Fibroblast of skin of left biceps (primary cell): ENCODE results near the gene NHLRC3.
"Not testable (repeated sequence)": the region's sequence is repeated elsewhere in the genome, so short reads cannot be mapped to it uniquely, and the experiment has no call there.

Experiments used
- DNase-seq, 2 experiments: peaks; one replicate each; pipeline ENCODE4 v3.0.0-alpha.2; 2013; ENCODE audit warnings: low read depth in 2 of 2

NHLRC3 gene

GRCh38 chr13:39037880-39038568 is at the start of gene NHLRC3, which contains the start of gene PROSER1:
Gene NHLRC3 (plus strand): TSS chr13:39038456. CDS start chr13:39038640, 184 bp downstream.
Gene PROSER1 (minus strand): TSS chr13:39038089. CDS start chr13:39037242, 847 bp downstream.
- peak; percentile 92 to 93 for DNase-seq

- no peak for DNase-seq
Observed at GRCh38 chr13:38990693-38991092, 47.6 kb upstream of the NHLRC3 start, which contains the start of gene STOML3. Gene STOML3 (minus strand): TSS chr13:38990831. CDS start chr13:38990721, 110 bp downstream.

GRCh38 chr13:38993381-38993780 is 44.9 kb upstream of the NHLRC3 start:
- no peak for DNase-seq

GRCh38 chr13:38998739-38999138 is 39.5 kb upstream of the NHLRC3 start:
- no peak for DNase-seq

- DNase-seq, result not testable (repeated sequence)
Observed at GRCh38 chr13:39006371-39007111, 31.7 kb upstream of the NHLRC3 start.

GRCh38 chr13:39012608-39013007 is 25.6 kb upstream of the NHLRC3 start:
- DNase-seq, result no peak

GRCh38 chr13:39013462-39013861 is 24.8 kb upstream of the NHLRC3 start:
- DNase-seq, result no peak

GRCh38 chr13:39016087-39016486 is 22.2 kb upstream of the NHLRC3 start:
- no peak for DNase-seq

GRCh38 chr13:39016787-39017186 is 21.5 kb upstream of the NHLRC3 start:
- DNase-seq, result no peak

- no peak for DNase-seq
Observed at GRCh38 chr13:39020853-39021462, 17.3 kb upstream of the NHLRC3 start.

GRCh38 chr13:39023316-39023715 is 14.9 kb upstream of the NHLRC3 start:
- DNase-seq, result peak in 1 of 2 experiments; percentile 13

GRCh38 chr13:39023761-39024160 is 14.5 kb upstream of the NHLRC3 start:
- DNase-seq, result no peak

GRCh38 chr13:39025433-39025839 is 12.8 kb upstream of the NHLRC3 start:
- DNase-seq, result no peak

- DNase-seq, result no peak
Observed at GRCh38 chr13:39032150-39032549, 6.1 kb upstream of the NHLRC3 start.

GRCh38 chr13:39034085-39034484 is 4.2 kb upstream of the NHLRC3 start:
- no peak for DNase-seq

GRCh38 chr13:39035204-39035603 is 3.1 kb upstream of the NHLRC3 start:
- no peak for DNase-seq

GRCh38 chr13:39035799-39036198 is 2.5 kb upstream of the NHLRC3 start:
- no peak for DNase-seq

GRCh38 chr13:39036212-39036611 is 2.0 kb upstream of the NHLRC3 start:
- no peak for DNase-seq

- DNase-seq, result no peak
Observed at GRCh38 chr13:39037410-39037879, 811 bp upstream of the NHLRC3 start.

GRCh38 chr13:39038569-39039030 is 344 bp downstream of the NHLRC3 start:
- DNase-seq, result no peak

- DNase-seq, result no peak
Observed at GRCh38 chr13:39039041-39039440, 785 bp downstream of the NHLRC3 start.

GRCh38 chr13:39040206-39040605 is 1.9 kb downstream of the NHLRC3 start:
- no peak for DNase-seq
